ENCODE results near the gene DENND1B.

Gene DENND1B

GRCh38 chr1:197468543-197469175 is 306.6 kb downstream of the DENND1B start:
- DNase-seq (ENCODE audit: low read depth in 2 of 2), result no peak

GRCh38 chr1:197467881-197468280 is 307.4 kb downstream of the DENND1B start:
- no peak for DNase-seq (ENCODE audit: low read depth in 2 of 2)

- no peak for DNase-seq (ENCODE audit: low read depth in 2 of 2)
Observed at GRCh38 chr1:197466813-197467212, 308.5 kb downstream of the DENND1B start.

- no peak for DNase-seq (ENCODE audit: low read depth in 2 of 2)
Observed at GRCh38 chr1:197465528-197466327, 309.6 kb downstream of the DENND1B start.

GRCh38 chr1:197464044-197464443 is 311.2 kb downstream of the DENND1B start:
- no peak for DNase-seq (ENCODE audit: low read depth in 2 of 2)

GRCh38 chr1:197463142-197463541 is 312.1 kb downstream of the DENND1B start:
- no peak for DNase-seq (ENCODE audit: low read depth in 2 of 2)

- no peak for DNase-seq (ENCODE audit: low read depth in 2 of 2)
Observed at GRCh38 chr1:197462539-197462938, 312.7 kb downstream of the DENND1B start.

Measured in stimulated activated CD8-positive, alpha-beta memory T cell treated with anti-CD3 and anti-CD28 coated beads, Interleukin-2, amount 100 ng/mL, for 1 hour (primary cell).